BLaER1 (cell line): ENCODE measurements around the gene GMPPB.

Experiments used
- H3K27ac ChIP-seq: shearing (Covaris generic); formaldehyde crosslinking; 2 replicates; pipeline ENCODE4 v1.8.1; 2022
- H3K27me3 ChIP-seq: shearing (Covaris generic); formaldehyde crosslinking; 2 replicates; pipeline ENCODE4 v1.8.1; 2022
- H3K36me3 ChIP-seq: shearing (Covaris generic); formaldehyde crosslinking; 2 replicates; pipeline ENCODE4 v1.8.1; 2022
- H3K4me1 ChIP-seq: shearing (Covaris generic); formaldehyde crosslinking; 2 replicates; pipeline ENCODE4 v1.8.1; 2022
- H3K4me2 ChIP-seq: shearing (Covaris generic); formaldehyde crosslinking; 2 replicates; pipeline ENCODE4 v1.8.1; 2022
- H3K4me3 ChIP-seq: shearing (Covaris generic); formaldehyde crosslinking; 2 replicates; pipeline ENCODE4 v1.8.1; 2022
- H3K9ac ChIP-seq: shearing (Covaris generic); formaldehyde crosslinking; 2 replicates; pipeline ENCODE4 v1.8.1; 2022
- H3K9me3 ChIP-seq: shearing (Covaris generic); formaldehyde crosslinking; 2 replicates; pipeline ENCODE4 v1.8.1; 2022
- H4K20me1 ChIP-seq: shearing (Covaris generic); formaldehyde crosslinking; 2 replicates; pipeline ENCODE4 v1.8.1; 2022
- Cebpa-rat ChIP-seq: shearing (Covaris generic); IDR thresholded peaks from 2 replicates; pipeline ENCODE4 v1.8.1; 2022

Gene GMPPB

GRCh38 chr3:49723628-49724551 is at the start of gene GMPPB:
TSS of gene GMPPB (minus strand) at chr3:49723951. CDS start at chr3:49723726, 225 bp downstream.
- Histone ChIP-seq H3K9ac (peak within 1 kb of the TSS; percentile 91), H3K27me3 (no peaks in the 10 kb centered on the region), H3K4me2 (peak within 1 kb of the TSS; percentile 96), H4K20me1 (peaks cover 37% of the 10 kb centered on the region), H3K4me1 (peaks cover 26% of the 10 kb centered on the region), H3K27ac (peak within 1 kb of the TSS; percentile 87), H3K9me3 (no peaks in the 10 kb centered on the region), H3K36me3 (peaks cover 67% of the 10 kb centered on the region), H3K4me3 (peak within 1 kb of the TSS; percentile 87)
- TF ChIP-seq Cebpa-rat: no peak

- no peaks in the 10 kb centered on the region for H3K27me3 ChIP-seq
- no peaks in the 10 kb centered on the region for H3K9me3 ChIP-seq
- H3K36me3 ChIP-seq: peaks cover 64% of the 10 kb centered on the region
- H3K27ac ChIP-seq: no peak overlapping the region
- no peak overlapping the region for H3K9ac ChIP-seq
- H4K20me1 ChIP-seq: peaks cover 100% of the 10 kb centered on the region
- no peaks in the 10 kb centered on the region for H3K4me1 ChIP-seq
- no peak for TF ChIP-seq Cebpa-rat
- H3K4me2 ChIP-seq: no peak overlapping the region
- H3K4me3 ChIP-seq: no peak overlapping the region
Observed at GRCh38 chr3:49772703-49773102, 49.0 kb upstream of the GMPPB start.

GRCh38 chr3:49771340-49771938 is 47.7 kb upstream of the GMPPB start:
- H3K27ac ChIP-seq: no peak overlapping the region
- H3K36me3 ChIP-seq: peaks cover 58% of the 10 kb centered on the region
- no peak overlapping the region for H3K4me3 ChIP-seq
- H4K20me1 ChIP-seq: peaks cover 100% of the 10 kb centered on the region
- H3K4me2 ChIP-seq: no peak overlapping the region
- H3K27me3 ChIP-seq: no peaks in the 10 kb centered on the region
- H3K4me1 ChIP-seq: no peaks in the 10 kb centered on the region
- no peaks in the 10 kb centered on the region for H3K9me3 ChIP-seq
- no peak for TF ChIP-seq Cebpa-rat
- no peak overlapping the region for H3K9ac ChIP-seq

- Histone ChIP-seq H3K4me2 (no peak overlapping the region), H3K9ac (no peak overlapping the region), H4K20me1 (peaks cover 100% of the 10 kb centered on the region), H3K27ac (no peak overlapping the region), H3K9me3 (no peaks in the 10 kb centered on the region), H3K4me1 (no peaks in the 10 kb centered on the region), H3K4me3 (no peak overlapping the region), H3K27me3 (no peaks in the 10 kb centered on the region), H3K36me3 (peaks cover 56% of the 10 kb centered on the region)
- TF ChIP-seq Cebpa-rat: no peak
Observed at GRCh38 chr3:49769926-49770325, 46.2 kb upstream of the GMPPB start.

GRCh38 chr3:49769286-49769915 is 45.6 kb upstream of the GMPPB start:
- H3K27ac ChIP-seq: no peak overlapping the region
- H3K36me3 ChIP-seq: peaks cover 61% of the 10 kb centered on the region
- H3K4me3 ChIP-seq: no peak overlapping the region
- TF ChIP-seq Cebpa-rat: no peak
- H4K20me1 ChIP-seq: peaks cover 100% of the 10 kb centered on the region
- no peak overlapping the region for H3K4me2 ChIP-seq
- no peaks in the 10 kb centered on the region for H3K27me3 ChIP-seq
- H3K4me1 ChIP-seq: no peaks in the 10 kb centered on the region
- H3K9me3 ChIP-seq: no peaks in the 10 kb centered on the region
- H3K9ac ChIP-seq: no peak overlapping the region

- H3K4me2 ChIP-seq: no peak overlapping the region
- TF ChIP-seq Cebpa-rat: no peak
- H3K36me3 ChIP-seq: peaks cover 74% of the 10 kb centered on the region
- no peaks in the 10 kb centered on the region for H3K4me1 ChIP-seq
- no peak overlapping the region for H3K4me3 ChIP-seq
- H3K9me3 ChIP-seq: no peaks in the 10 kb centered on the region
- no peaks in the 10 kb centered on the region for H3K27me3 ChIP-seq
- no peak overlapping the region for H3K27ac ChIP-seq
- H4K20me1 ChIP-seq: peaks cover 100% of the 10 kb centered on the region
- no peak overlapping the region for H3K9ac ChIP-seq
Observed at GRCh38 chr3:49763981-49764380, 40.2 kb upstream of the GMPPB start.

GRCh38 chr3:49761661-49762060 is 37.9 kb upstream of the GMPPB start:
- TF ChIP-seq Cebpa-rat: no peak
- H4K20me1 ChIP-seq: peaks cover 100% of the 10 kb centered on the region
- H3K27me3 ChIP-seq: no peaks in the 10 kb centered on the region
- H3K27ac ChIP-seq: no peak overlapping the region
- H3K9me3 ChIP-seq: no peaks in the 10 kb centered on the region
- peaks cover 10% of the 10 kb centered on the region for H3K4me1 ChIP-seq
- H3K4me3 ChIP-seq: no peak overlapping the region
- peaks cover 69% of the 10 kb centered on the region for H3K36me3 ChIP-seq
- H3K9ac ChIP-seq: no peak overlapping the region
- H3K4me2 ChIP-seq: no peak overlapping the region

GRCh38 chr3:49759226-49759625 is 35.5 kb upstream of the GMPPB start:
- no peak overlapping the region for H3K4me2 ChIP-seq
- H4K20me1 ChIP-seq: peaks cover 100% of the 10 kb centered on the region
- TF ChIP-seq Cebpa-rat: no peak
- H3K9me3 ChIP-seq: no peaks in the 10 kb centered on the region
- H3K4me3 ChIP-seq: no peak overlapping the region
- H3K4me1 ChIP-seq: peaks cover 10% of the 10 kb centered on the region
- H3K27me3 ChIP-seq: no peaks in the 10 kb centered on the region
- H3K9ac ChIP-seq: no peak overlapping the region
- peaks cover 48% of the 10 kb centered on the region for H3K36me3 ChIP-seq
- no peak overlapping the region for H3K27ac ChIP-seq

GRCh38 chr3:49757197-49757596 is 33.4 kb upstream of the GMPPB start:
- Histone ChIP-seq H3K27ac (no peak overlapping the region), H3K4me2 (no peak overlapping the region), H3K9me3 (no peaks in the 10 kb centered on the region), H3K4me1 (peaks cover 10% of the 10 kb centered on the region), H3K9ac (no peak overlapping the region), H3K4me3 (no peak overlapping the region), H4K20me1 (peaks cover 100% of the 10 kb centered on the region), H3K27me3 (no peaks in the 10 kb centered on the region), H3K36me3 (peaks cover 44% of the 10 kb centered on the region)
- TF ChIP-seq Cebpa-rat: no peak

GRCh38 chr3:49756036-49756435 is 32.3 kb upstream of the GMPPB start:
- no peak overlapping the region for H3K4me3 ChIP-seq
- H3K27ac ChIP-seq: no peak overlapping the region
- peaks cover 10% of the 10 kb centered on the region for H3K4me1 ChIP-seq
- H3K4me2 ChIP-seq: no peak overlapping the region
- no peaks in the 10 kb centered on the region for H3K27me3 ChIP-seq
- H3K9me3 ChIP-seq: no peaks in the 10 kb centered on the region
- peaks cover 43% of the 10 kb centered on the region for H3K36me3 ChIP-seq
- no peak overlapping the region for H3K9ac ChIP-seq
- no peak for TF ChIP-seq Cebpa-rat
- H4K20me1 ChIP-seq: peaks cover 100% of the 10 kb centered on the region
